Activated B cell treated with CpG ODN at 0.5 μM for 24 hours (primary cell): ENCODE data around the gene FRMD5. TPM values are rescaled to one million over a fixed set of nuclear protein-coding genes. Genes with fewer than 3 reads are reported as not detected.
"Not testable (repeated sequence)": the region's sequence is repeated elsewhere in the genome, so short reads cannot be mapped to it uniquely, and the experiment has no call there.

Experiments
- ATAC-seq: fragments of 200-7000 bp; cut with Tn5 transposase; one replicate; pipeline ENCODE4 v1.10.0; 2021; ENCODE audit warnings: low read depth, mild to moderate bottlenecking, moderate library complexity
- CTCF ChIA-PET: fragments of 350-600 bp; sonication (Branson Sonifier 250); formaldehyde crosslinking; loops from one replicate; lab custom pipeline; 2021; ENCODE audit warnings: antibody characterized with exemption; lab: Charles Lee
- POLR2A ChIA-PET: fragments of 350-600 bp; sonication (Branson Sonifier 250); formaldehyde crosslinking; loops from one replicate; lab custom pipeline; 2021; ENCODE audit warnings: antibody characterized with exemption; lab: Charles Lee
- DNase-seq: peaks from one replicate; pipeline ENCODE4 v3.0.0; 2022
- H3K27ac Mint-ChIP-seq: one replicate; pipeline ENCODE4 v1.8.0; 2020; ENCODE audit warnings: mixed read lengths
- H3K27me3 Mint-ChIP-seq: one replicate; pipeline ENCODE4 v1.8.0; 2021; ENCODE audit warnings: mixed read lengths
- H3K36me3 Mint-ChIP-seq: one replicate; pipeline ENCODE4 v1.8.0; 2021; ENCODE audit warnings: low read depth, mixed read lengths
- H3K4me1 Mint-ChIP-seq: one replicate; pipeline ENCODE4 v1.8.0; 2021; ENCODE audit warnings: mixed read lengths
- H3K4me3 Mint-ChIP-seq: one replicate; pipeline ENCODE4 v1.8.0; 2020; ENCODE audit warnings: mild to moderate bottlenecking, mixed read lengths
- H3K9me3 Mint-ChIP-seq: one replicate; pipeline ENCODE4 v1.8.0; 2020; ENCODE audit warnings: mixed read lengths
- CTCF ChIP-seq: fragments of 200-600 bp; IDR thresholded peaks from one replicate; pipeline ENCODE4 v1.8.0; 2022; ENCODE audit warnings: antibody characterized with exemption, mild to moderate bottlenecking
- intact Hi-C: fragments of 100-400 bp; cut with micrococcal nuclease; formaldehyde crosslinking; loops from one replicate; pipeline ENCODE4 v1.15.1; 2024
- total RNA-seq: library from RNA; stranded (reverse); gene quantifications from 2 replicates; pipeline ENCODE4 v1.2.3, GENCODE V29; 2022

Gene FRMD5
- total RNA-seq, 1 donor from 2014 or later: 0.53 TPM

- intact Hi-C loops: no loop called here
- ATAC-seq: no peak
- ChIA-PET POLR2A (no interaction called here), CTCF (no interaction called here)
- no peaks in the 10 kb centered on the region for H3K27me3 Mint-ChIP-seq
- no peak overlapping the region for H3K4me3 Mint-ChIP-seq
- no peak overlapping the region for H3K27ac Mint-ChIP-seq
- no peaks in the 10 kb centered on the region for H3K4me1 Mint-ChIP-seq
- no peak for DNase-seq
- H3K36me3 Mint-ChIP-seq: peaks cover 35% of the 10 kb centered on the region
- no peaks in the 10 kb centered on the region for H3K9me3 Mint-ChIP-seq
- TF ChIP-seq CTCF: no peak
These were observed 342.5 kb downstream of the FRMD5 start for GRCh38 chr15:43852607-43853006.

GRCh38 chr15:43851251-43851650 lies 343.8 kb downstream of the FRMD5 start:
- TF ChIP-seq CTCF: no peak
- Mint-ChIP-seq H3K9me3 (no peaks in the 10 kb centered on the region), H3K4me3 (no peak overlapping the region), H3K27me3 (no peaks in the 10 kb centered on the region), H3K27ac (no peak overlapping the region), H3K36me3 (peaks cover 27% of the 10 kb centered on the region), H3K4me1 (no peaks in the 10 kb centered on the region)
- ChIA-PET CTCF (no interaction called here), POLR2A (no interaction called here)
- no peak for ATAC-seq
- intact Hi-C loops: no loop called here
- DNase-seq: no peak

- intact Hi-C loops: no loop called here
- Mint-ChIP-seq H3K36me3 (peaks cover 28% of the 10 kb centered on the region), H3K27me3 (no peaks in the 10 kb centered on the region), H3K27ac (no peak overlapping the region), H3K4me3 (no peak overlapping the region), H3K9me3 (no peaks in the 10 kb centered on the region), H3K4me1 (peaks cover 4% of the 10 kb centered on the region)
- DNase-seq: no peak
- ChIA-PET CTCF (no interaction called here), POLR2A (interaction anchor here (1.0 kb wide), 1 partner anchor 14 kb away, joined by 3 read pairs; no protein-coding TSS in a partner anchor)
- no peak for ATAC-seq
- no peak for TF ChIP-seq CTCF
These were observed 349.6 kb downstream of the FRMD5 start for GRCh38 chr15:43845421-43845820.

GRCh38 chr15:43832485-43832884 lies 362.6 kb downstream of the FRMD5 start:
- intact Hi-C loops, DNase-seq, H3K27me3 Mint-ChIP-seq, CTCF ChIA-PET, ATAC-seq, H3K27ac Mint-ChIP-seq, H3K9me3 Mint-ChIP-seq, POLR2A ChIA-PET, H3K4me3 Mint-ChIP-seq: not testable (repeated sequence)
- H3K36me3 Mint-ChIP-seq: peaks cover 28% of the 10 kb centered on the region
- H3K4me1 Mint-ChIP-seq: peaks cover 32% of the 10 kb centered on the region

GRCh38 chr15:43831519-43832052 lies 363.5 kb downstream of the FRMD5 start:
- CTCF ChIA-PET, intact Hi-C loops, ATAC-seq, H3K4me3 Mint-ChIP-seq, DNase-seq, H3K27ac Mint-ChIP-seq, H3K27me3 Mint-ChIP-seq, H3K9me3 Mint-ChIP-seq: not testable (repeated sequence)
- Mint-ChIP-seq H3K36me3 (peaks cover 23% of the 10 kb centered on the region), H3K4me1 (peaks cover 39% of the 10 kb centered on the region)
- POLR2A ChIA-PET: interaction anchor here (1.2 kb wide), 1 partner anchor 13 kb away, joined by 3 read pairs; no protein-coding TSS in a partner anchor

- Mint-ChIP-seq H3K36me3 (peaks cover 16% of the 10 kb centered on the region), H3K4me1 (peaks cover 47% of the 10 kb centered on the region)
- DNase-seq, H3K9me3 Mint-ChIP-seq, H3K4me3 Mint-ChIP-seq, intact Hi-C loops, H3K27ac Mint-ChIP-seq, H3K27me3 Mint-ChIP-seq, CTCF ChIA-PET, ATAC-seq: not testable (repeated sequence)
- POLR2A ChIA-PET: interaction anchor here (1.2 kb wide), 1 partner anchor 14 kb away, joined by 3 read pairs; no protein-coding TSS in a partner anchor
These were observed 364.3 kb downstream of the FRMD5 start for GRCh38 chr15:43830691-43831275.

- H3K27me3 Mint-ChIP-seq, CTCF ChIA-PET, POLR2A ChIA-PET, DNase-seq, H3K4me3 Mint-ChIP-seq, H3K9me3 Mint-ChIP-seq, ATAC-seq, H3K27ac Mint-ChIP-seq: not testable (repeated sequence)
- Mint-ChIP-seq H3K4me1 (peaks cover 48% of the 10 kb centered on the region), H3K36me3 (peaks cover 11% of the 10 kb centered on the region)
- intact Hi-C loops: loop anchor here (10.0 kb wide), 1 partner anchor 315 kb away; the partner anchor contains the start of gene MAP1A
These were observed 365.0 kb downstream of the FRMD5 start for GRCh38 chr15:43829951-43830540.
